ENCODE data around the gene CD164L2. TPM values are rescaled to one million over a fixed set of nuclear protein-coding genes. Genes with fewer than 3 reads are reported as not detected.

Gene CD164L2
- total RNA-seq, 1 donor from 2014 or later = 0.16 TPM

DNA sequence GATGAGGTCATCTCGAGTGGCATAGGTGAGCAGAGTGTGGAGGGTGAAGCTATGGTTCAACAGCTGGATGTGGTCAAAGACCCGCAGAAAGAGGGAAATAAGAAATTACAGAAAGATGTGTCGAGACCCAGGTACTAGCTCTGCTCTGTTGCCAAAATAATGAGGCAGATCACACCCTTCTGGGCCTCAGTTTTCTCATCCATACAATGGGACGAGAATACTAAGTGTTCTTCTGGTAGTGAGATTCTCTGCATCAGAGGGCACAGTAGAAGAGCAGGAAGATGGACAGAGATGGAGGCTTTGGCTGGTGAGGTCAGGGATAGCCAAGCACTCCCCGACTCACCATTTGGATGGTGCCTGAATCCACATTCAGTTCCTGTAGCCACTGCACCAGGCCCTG is 27.4 kb downstream of the CD164L2 start:
- intact Hi-C loops (cut with micrococcal nuclease) = loop anchor here (2.0 kb wide), 2 partner anchors 17 to 23 kb away; no protein-coding TSS in a partner anchor
- H3K27ac Mint-ChIP-seq = peak overlapping the region; percentile 66
- peak overlapping the region; percentile 7 for H3K4me3 Mint-ChIP-seq
- peaks cover 15% of the 10 kb centered on the region for H3K36me3 Mint-ChIP-seq (ENCODE audit: low read depth)
- no peaks in the 10 kb centered on the region for H3K27me3 Mint-ChIP-seq
- TF ChIP-seq CTCF (IDR thresholded peaks at IDR 0.05) = no peak
- POLR2A ChIA-PET = interaction anchor here (0.6 to 9.1 kb wide), 6 partner anchors 10 to 1102 kb away, joined by 3 to 75 read pairs (median 10); partner anchors contain the start of genes MAP3K6, SYTL1 and TMEM222
- ATAC-seq (ENCODE audit: low read depth) = no peak
- no peaks in the 10 kb centered on the region for H3K9me3 Mint-ChIP-seq
- no peak for DNase-seq
- CTCF ChIA-PET = interaction anchor here (1.0 to 3.9 kb wide), 7 partner anchors 23 to 307 kb away, joined by 3 to 43 read pairs (median 15); partner anchors contain the start of genes CD164L2 and GPR3
- peaks cover 43% of the 10 kb centered on the region for H3K4me1 Mint-ChIP-seq

- intact Hi-C loops (cut with micrococcal nuclease) = no loop called here
- H3K36me3 Mint-ChIP-seq (ENCODE audit: low read depth) = peaks cover 15% of the 10 kb centered on the region
- no peaks in the 10 kb centered on the region for H3K9me3 Mint-ChIP-seq
- H3K27me3 Mint-ChIP-seq = no peaks in the 10 kb centered on the region
- ATAC-seq (ENCODE audit: low read depth) = no peak
- no peak for DNase-seq
- ChIA-PET CTCF (interaction anchor here (1.6 kb wide), 1 partner anchor 21 kb away, joined by 5 read pairs; no protein-coding TSS in a partner anchor), POLR2A (interaction anchor here (0.9 to 9.1 kb wide), 2 partner anchors 10 to 20 kb away, joined by 6 to 75 read pairs; partner anchors contain the start of gene SYTL1)
- no peak overlapping the region for H3K4me3 Mint-ChIP-seq
- peaks cover 29% of the 10 kb centered on the region for H3K4me1 Mint-ChIP-seq
- no peak overlapping the region for H3K27ac Mint-ChIP-seq
- no peak for TF ChIP-seq CTCF (IDR thresholded peaks at IDR 0.05)
These were observed 29.5 kb downstream of the CD164L2 start for GRCh38 chr1:27353629-27354028.

DNA sequence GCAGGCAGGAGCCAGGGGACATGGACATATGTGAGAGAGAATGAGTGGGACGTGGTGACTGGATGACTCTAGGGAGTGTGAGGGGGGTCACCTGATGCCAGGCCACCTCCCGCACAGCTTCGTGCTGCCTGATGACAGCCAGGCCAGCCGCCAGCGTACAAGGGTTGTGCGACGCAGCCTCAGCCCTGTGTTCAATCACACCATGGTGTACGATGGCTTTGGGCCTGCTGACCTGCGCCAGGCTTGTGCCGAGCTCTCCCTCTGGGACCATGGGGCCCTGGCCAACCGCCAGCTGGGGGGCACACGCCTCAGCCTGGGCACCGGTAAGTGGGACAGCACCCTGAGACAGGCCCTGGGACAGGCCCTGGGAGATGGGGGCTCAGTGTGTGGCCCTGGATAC is 30.0 kb downstream of the CD164L2 start:
- H3K27ac Mint-ChIP-seq = no peak overlapping the region
- intact Hi-C loops (cut with micrococcal nuclease) = no loop called here
- peaks cover 29% of the 10 kb centered on the region for H3K4me1 Mint-ChIP-seq
- no peaks in the 10 kb centered on the region for H3K9me3 Mint-ChIP-seq
- no peak for TF ChIP-seq CTCF (IDR thresholded peaks at IDR 0.05)
- CTCF ChIA-PET = interaction anchor here (1.2 to 1.6 kb wide), 2 partner anchors 20 to 26 kb away, joined by 3 to 5 read pairs; no protein-coding TSS in a partner anchor
- ATAC-seq (ENCODE audit: low read depth) (no peak), DNase-seq (no peak)
- POLR2A ChIA-PET = interaction anchor here (9.1 kb wide), 1 partner anchor 10 kb away, joined by 75 read pairs; the partner anchor contains the start of gene SYTL1
- no peak overlapping the region for H3K4me3 Mint-ChIP-seq
- H3K27me3 Mint-ChIP-seq = no peaks in the 10 kb centered on the region
- peaks cover 15% of the 10 kb centered on the region for H3K36me3 Mint-ChIP-seq (ENCODE audit: low read depth)

DNA sequence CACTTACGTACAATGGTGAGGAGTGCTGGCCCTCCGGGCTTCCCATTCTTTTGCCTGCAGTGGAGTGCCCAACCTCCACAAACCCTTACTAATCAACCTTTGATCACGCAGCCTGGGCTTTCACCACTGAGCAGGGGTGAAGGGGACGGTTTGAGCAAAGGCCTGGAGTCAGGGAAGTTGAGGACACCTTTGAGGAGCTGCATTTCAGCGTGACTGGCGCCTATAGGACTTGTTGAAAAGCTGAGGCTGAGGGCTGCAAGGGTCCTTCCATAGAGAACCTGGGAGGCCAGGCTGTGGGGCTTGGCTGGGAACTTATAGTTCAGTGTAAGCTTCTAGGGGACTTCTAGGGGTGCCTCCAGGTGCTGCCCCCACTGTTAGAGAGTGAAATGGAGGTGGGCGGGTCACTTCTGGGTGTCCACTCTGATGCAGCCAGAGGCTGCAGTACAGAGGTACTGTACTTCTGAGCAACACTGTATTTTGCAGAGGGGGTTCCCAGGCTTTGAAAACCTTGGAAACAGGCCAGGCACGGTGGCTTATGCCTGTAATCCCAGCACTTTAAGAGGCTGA is 31.5 kb downstream of the CD164L2 start:
- no peak for TF ChIP-seq CTCF (IDR thresholded peaks at IDR 0.05)
- DNase-seq = no peak

More for the DNA sequence above, 31.5 kb downstream of the CD164L2 start:
- H3K36me3 Mint-ChIP-seq (ENCODE audit: low read depth) = peaks cover 22% of the 10 kb centered on the region
- no peaks in the 10 kb centered on the region for H3K9me3 Mint-ChIP-seq
- no peak overlapping the region for H3K4me3 Mint-ChIP-seq
- H3K4me1 Mint-ChIP-seq = peaks cover 21% of the 10 kb centered on the region
- no peak overlapping the region for H3K27ac Mint-ChIP-seq
- no peaks in the 10 kb centered on the region for H3K27me3 Mint-ChIP-seq
- intact Hi-C loops (cut with micrococcal nuclease) = no loop called here
- CTCF ChIA-PET = interaction anchor here (1.2 kb wide), 1 partner anchor 10 kb away, joined by 3 read pairs; the partner anchor contains the start of gene SYTL1
- POLR2A ChIA-PET = interaction anchor here (0.6 to 9.1 kb wide), 2 partner anchors 8 to 1056 kb away, joined by 3 to 75 read pairs; partner anchors contain the start of gene SYTL1
- ATAC-seq (ENCODE audit: low read depth) = no peak

Data from activated B cell treated with CpG ODN at 0.5 μM for 24 hours (primary cell).